GM12801 (cell line): Measurements from ENCODE around the gene ZNF500.

Source experiments
- CTCF ChIP-seq: IDR thresholded peaks from one replicate; pipeline ENCODE4 v1.5.1; 2011; ENCODE audit warnings: control low read depth; ENCODE audit not compliant: insufficient read length; ENCODE audit errors: extremely low read depth

The ZNF500 gene

DNA sequence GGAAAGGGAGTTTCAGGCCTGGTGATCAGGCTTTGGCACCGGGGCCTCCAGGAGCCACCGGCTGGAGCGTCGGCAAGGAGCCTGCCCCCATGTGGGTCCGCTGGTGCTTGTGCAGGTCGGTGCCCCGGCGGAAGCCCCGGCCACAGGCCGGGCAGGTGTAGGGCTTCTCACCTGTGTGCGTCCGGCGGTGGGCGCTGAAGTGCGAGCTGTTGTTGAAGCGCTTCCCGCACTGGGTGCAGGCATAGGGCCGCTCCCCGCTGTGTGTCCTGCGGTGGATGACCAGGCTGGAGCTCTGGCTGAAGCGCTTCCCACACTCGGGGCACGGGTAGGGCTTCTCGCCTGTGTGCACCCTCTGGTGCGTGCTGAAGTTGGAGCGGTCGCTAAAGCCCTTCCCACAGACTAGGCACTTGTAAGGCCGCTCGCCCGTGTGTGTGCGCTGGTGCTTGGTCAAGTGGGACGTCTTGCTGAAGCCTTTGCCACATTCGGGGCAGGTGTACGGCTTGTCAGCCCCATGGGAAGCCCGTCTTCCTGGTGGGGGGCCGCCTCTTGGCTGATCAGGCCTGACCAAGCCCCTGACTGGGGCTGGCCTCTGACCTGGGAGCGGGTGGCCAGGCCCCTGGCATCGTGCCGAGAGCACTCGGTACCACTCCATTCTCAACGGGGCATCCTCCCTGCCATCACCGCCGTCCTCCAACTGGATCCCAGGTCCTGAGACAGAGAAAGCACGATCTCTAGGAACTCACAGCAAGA is 14.4 kb downstream of the ZNF500 start:
- TF ChIP-seq CTCF, result no peak

GRCh38 chr16:4750896-4751295 is 16.1 kb downstream of the ZNF500 start:
- no peak for TF ChIP-seq CTCF

DNA sequence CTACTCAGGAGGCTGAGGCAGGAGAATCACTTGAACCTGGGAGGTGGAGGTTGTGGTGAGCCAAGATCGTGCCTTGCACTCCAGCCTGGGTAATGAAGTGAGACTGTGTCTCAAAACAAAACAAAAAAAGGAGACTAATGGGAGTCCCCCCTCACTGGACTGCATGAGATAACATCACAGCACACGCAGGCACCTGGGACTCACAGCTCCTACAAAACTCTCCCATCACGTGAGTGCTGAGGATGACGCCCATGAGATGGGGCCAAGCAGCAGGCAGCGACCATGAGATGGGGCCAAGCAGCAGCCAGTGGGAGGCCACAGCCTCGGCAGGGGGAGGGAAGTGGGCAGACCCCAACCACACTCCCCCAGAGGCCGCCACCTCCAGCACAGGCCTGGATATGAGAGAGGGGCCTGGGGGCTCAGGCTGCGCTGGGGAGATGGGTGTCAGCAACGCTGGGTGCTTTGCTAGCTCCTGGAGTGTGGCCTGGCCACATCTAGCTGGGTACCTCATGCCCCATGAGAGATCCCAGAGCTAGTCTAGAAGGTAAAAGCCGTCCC is 17.2 kb downstream of the ZNF500 start:
- TF ChIP-seq CTCF, result no peak

DNA sequence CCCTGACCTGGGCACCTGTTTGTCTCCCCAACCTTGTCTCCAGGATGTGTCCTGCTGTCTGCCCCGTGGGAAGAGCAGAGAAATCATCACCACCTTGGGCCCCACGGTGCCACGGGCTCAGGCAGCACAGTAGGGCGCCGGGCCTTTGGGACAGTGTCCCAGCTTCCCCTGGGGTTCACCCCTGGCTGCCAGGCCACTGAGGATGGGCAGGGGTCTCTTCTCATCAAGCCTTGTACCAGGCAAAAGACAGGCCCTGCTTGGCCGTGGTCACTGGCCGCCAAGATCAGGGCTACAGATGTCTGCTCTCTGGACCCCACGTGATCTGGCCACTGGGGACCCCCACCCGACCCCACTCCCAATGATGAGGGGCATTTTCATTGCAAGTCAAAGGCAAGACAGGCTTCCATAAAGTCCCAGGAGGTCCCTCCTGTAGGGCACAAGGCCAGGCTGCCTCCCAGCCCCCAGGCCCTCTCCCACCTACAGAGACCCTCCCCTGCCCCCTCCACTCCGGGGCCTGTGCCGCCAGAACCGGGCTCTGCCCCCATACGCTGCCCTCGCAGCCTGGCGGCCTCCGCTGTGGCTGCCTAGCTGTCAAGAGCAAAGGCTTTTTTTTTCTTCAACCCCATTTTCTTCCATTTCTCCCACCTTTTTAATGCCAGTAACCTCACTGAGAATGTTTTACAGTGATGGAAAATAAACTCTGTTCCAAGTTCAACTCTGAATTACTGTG is 18.1 kb downstream of the ZNF500 start:
- no peak for TF ChIP-seq CTCF

- TF ChIP-seq CTCF, result no peak
These were observed 18.9 kb downstream of the ZNF500 start for GRCh38 chr16:4747906-4748681.

DNA sequence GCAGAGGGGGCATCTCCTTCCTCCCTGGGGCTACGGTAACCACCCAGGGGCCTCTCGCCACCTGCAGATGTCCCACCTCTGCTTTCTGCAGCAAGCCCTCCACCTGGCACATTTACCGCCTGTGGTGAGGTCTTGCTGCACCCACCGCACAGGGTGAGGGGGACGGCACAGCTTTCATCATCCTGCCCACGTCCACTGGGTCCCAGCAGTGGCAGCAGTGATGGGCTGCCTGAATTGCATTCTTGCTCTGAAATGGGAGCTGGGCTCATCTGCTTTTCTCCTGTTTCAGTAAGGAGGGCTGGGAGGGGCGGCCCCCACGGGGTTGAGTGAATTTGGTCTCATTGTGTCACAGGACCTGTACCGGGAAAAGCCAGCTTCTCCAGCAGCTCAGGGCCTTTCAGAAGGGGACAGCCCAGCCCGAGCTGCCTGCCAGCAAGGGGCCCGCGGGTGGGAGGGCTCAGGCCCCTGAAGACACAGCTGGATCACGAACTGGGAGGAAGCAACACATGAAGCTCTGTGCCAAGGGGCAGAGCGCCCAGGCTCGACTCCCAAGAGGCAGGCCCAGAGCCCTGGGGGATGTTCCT is 19.9 kb downstream of the ZNF500 start:
- TF ChIP-seq CTCF, result no peak

- no peak for TF ChIP-seq CTCF
These were observed 20.7 kb downstream of the ZNF500 start for GRCh38 chr16:4746215-4746614.
